K562 (cell line): ENCODE data around the gene INO80E. TPM values are rescaled to one million over a fixed set of nuclear protein-coding genes. Genes with fewer than 3 reads are reported as not detected.

Experiments
- CBX2 ChIP-seq: fragments of 200-600 bp; sonication (generic); IDR thresholded peaks from one replicate; pipeline ENCODE4 v1.6.1; 2012; ENCODE audit warnings: mild to moderate bottlenecking, low read length, inconsistent platforms; ENCODE audit not compliant: insufficient read depth, poor library complexity, severe bottlenecking
- CBX8 ChIP-seq: fragments of 200-600 bp; sonication (generic); IDR thresholded peaks from 2 replicates; pipeline ENCODE4 v1.6.1; 2012; ENCODE audit warnings: borderline replicate concordance, mixed run types, low read depth, mild to moderate bottlenecking, moderate library complexity, mixed read lengths, low read length, control low read depth, inconsistent platforms; ENCODE audit not compliant: poor library complexity, severe bottlenecking; ENCODE audit errors: extremely low read depth
- CHD1 ChIP-seq: fragments of 200-600 bp; sonication (generic); IDR thresholded peaks from one replicate; pipeline ENCODE4 v1.6.1; 2012; ENCODE audit warnings: mild to moderate bottlenecking, moderate library complexity, low read length, inconsistent platforms
- HNRNPUL1 ChIP-seq: fragments of 200-400 bp; formaldehyde crosslinking; IDR thresholded peaks from 2 replicates; pipeline ENCODE4 v1.6.1; 2017; ENCODE audit warnings: low read length
- NR3C1 ChIP-seq: sonication (generic); formaldehyde crosslinking; IDR thresholded peaks from 2 replicates; pipeline ENCODE4 v1.8.1; 2022; ENCODE audit warnings: missing genetic modification reagents
- SNAPC5 ChIP-seq: fragments of 250-450 bp; sonication (Bioruptor Pico); IDR thresholded peaks from 2 replicates; pipeline ENCODE4 v1.8.0; 2021; ENCODE audit warnings: moderate library complexity, mild to moderate bottlenecking, inconsistent platforms
- STAG1 ChIP-seq: sonication (generic); formaldehyde crosslinking; IDR thresholded peaks from 2 replicates; pipeline ENCODE4 v1.5.0; 2020; ENCODE audit warnings: missing genetic modification reagents, borderline replicate concordance
- TCF7 ChIP-seq: sonication (generic); IDR thresholded peaks from 2 replicates; pipeline ENCODE4 v1.6.1; 2016; ENCODE audit warnings: antibody characterized with exemption, borderline replicate concordance
- THRB ChIP-seq: fragments of 450-650 bp; formaldehyde crosslinking; conservative IDR thresholded peaks from 2 replicates; pipeline ENCODE4 v1.4.0; 2022; ENCODE audit warnings: mild to moderate bottlenecking, missing genetic modification characterization
- ZC3H11A ChIP-seq: IDR thresholded peaks from 2 replicates; pipeline ENCODE4 v1.6.1; 2012; ENCODE audit warnings: low read depth, low read length, improper control_type of control experiment
- ZNF318 ChIP-seq, 2 experiments: fragments of 450-650 bp; IDR thresholded peaks; 2 replicates each; pipeline ENCODE4 v1.6.1; 2016; ENCODE audit warnings: mild to moderate bottlenecking in 2 of 2, borderline replicate concordance in 1 of 2, low read depth in 1 of 2, moderate library complexity in 1 of 2
- ZNF398 ChIP-seq: fragments of 250-450 bp; sonication (Bioruptor Pico); IDR thresholded peaks from 2 replicates; pipeline ENCODE4 v1.8.0; 2021; ENCODE audit warnings: moderate library complexity, mild to moderate bottlenecking, inconsistent platforms
- ZNF584 ChIP-seq: fragments of 200-800 bp; sonication (Bioruptor generic); IDR thresholded peaks from 2 replicates; pipeline ENCODE4 v1.6.1; 2016; ENCODE audit warnings: low read depth, mild to moderate bottlenecking, missing genetic modification characterization, missing compliant biosample characterization
- ZNF589 ChIP-seq: fragments of 200-800 bp; sonication (Bioruptor generic); IDR thresholded peaks from 2 replicates; pipeline ENCODE4 v1.6.1; 2016; ENCODE audit warnings: low read depth, missing genetic modification characterization, missing compliant biosample characterization
- ZNF766 ChIP-seq: fragments of 200-800 bp; sonication (Bioruptor generic); conservative IDR thresholded peaks from 2 replicates; pipeline ENCODE4 v1.6.1; 2016; ENCODE audit warnings: missing genetic modification characterization, missing compliant biosample characterization
- polyA plus RNA-seq, 8 experiments: library from polyadenylated mRNA; depleted of rRNA in 4 of 8; stranded (reverse) in 5 of 8; unstranded in 3 of 8; fragments of >200 nt; fragmentation: Nextera tagmentation in 2 of 8; fragmentation: Illumina TruSeq in 1 of 8; extraction: Ambion mirVana in 2 of 8; extraction: Trizol in 1 of 8; gene quantifications; 2 replicates each; pipeline versions ENCODE4 v1.2.1 to v1.2.3, GENCODE V29; 2011 to 2014; ENCODE audit warnings: inconsistent platforms in 1 of 8, missing spikeins in 1 of 8
- total RNA-seq, 7 experiments: library from RNA; depleted of rRNA in 6 of 7; stranded (reverse); fragments of >200 nt in 6 of 7; fragmentation: Illumina TruSeq in 2 of 7; extraction: Trizol in 2 of 7; gene quantifications; 2 replicates each; pipeline versions ENCODE4 v1.2.1 to v1.2.3, GENCODE V29; 2011 to 2021; ENCODE audit warnings: low replicate concordance in 1 of 7

Gene INO80E
- total and polyA plus RNA-seq, 9 of the 15 experiments (the other 6 are each of a cell fraction or from before 2014, with no cell fraction given), result 0.31 to 102 (median 49.3) TPM

- TF ChIP-seq ZNF318 (IDR thresholded peaks at IDR 0.05; ENCODE audit: borderline replicate concordance in 1 of 2, low read depth in 1 of 2) (no peak), STAG1 (CRISPR knock-in tag) (no peak), CBX2 (no peak), TCF7 (peak; percentile 58; the same call in 1 of the 2 replicates), ZNF398 (CRISPR knock-in tag) (no peak), THRB (CRISPR knock-in tag) (no peak), HNRNPUL1 (no peak), ZNF584 (CRISPR knock-in tag) (no peak), ZC3H11A (no peak), CHD1 (no peak), ZNF589 (CRISPR knock-in tag) (no peak), CBX8 (no peak), ZNF766 (CRISPR knock-in tag) (0 out of 2 replicates have a peak, but pooled peaks have one; percentile 43), NR3C1 (CRISPR knock-in tag) (peak; percentile 67; the same call in 1 of the 2 replicates), SNAPC5 (CRISPR knock-in tag) (no peak)
Observed at GRCh38 chr16:30052671-30053372, 56.8 kb downstream of the INO80E start (continued).
